Measurements from ENCODE around the gene SMARCD1.

The SMARCD1 gene

DNA sequence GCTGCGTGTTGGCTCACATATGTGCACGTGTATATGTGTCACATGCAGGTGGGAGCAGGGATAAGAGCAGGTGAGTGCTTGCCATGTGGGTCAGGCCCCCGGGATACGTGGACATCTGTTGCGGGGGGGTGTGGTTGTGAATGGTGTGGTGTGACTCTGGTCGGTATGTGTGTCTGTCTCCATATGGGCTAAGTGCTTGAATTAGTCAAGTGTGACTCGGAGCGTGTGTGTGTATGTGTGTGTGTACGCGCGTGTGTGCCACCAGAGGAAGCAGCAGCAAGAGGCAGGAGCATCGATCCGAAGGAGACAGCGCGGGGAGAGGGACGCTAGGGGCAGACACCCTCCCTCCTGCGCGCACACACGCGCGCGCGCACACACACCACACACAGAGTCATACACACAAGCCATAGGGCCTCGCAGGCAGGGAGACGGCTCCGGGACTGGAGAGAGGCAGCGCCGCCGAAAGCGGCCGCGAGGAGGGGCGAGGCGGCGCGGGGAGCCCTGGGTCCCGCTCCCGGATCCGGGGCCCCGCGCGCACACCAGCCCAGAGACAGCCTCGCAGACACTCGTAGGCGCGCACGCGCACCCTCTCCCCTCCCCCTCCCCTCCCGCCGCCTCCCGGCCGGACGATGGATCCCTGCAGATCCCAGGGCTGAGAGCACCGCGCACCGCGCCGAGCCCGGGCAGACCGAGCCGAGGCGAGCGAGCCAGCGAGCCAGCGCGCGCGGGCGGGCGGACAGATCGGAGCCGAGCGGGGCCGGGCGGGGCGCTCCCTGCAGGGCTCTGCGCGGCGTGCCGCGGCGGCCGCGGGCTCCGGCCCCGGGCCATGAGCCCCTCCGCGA is 27.9 kb upstream of the SMARCD1 start, which contains the start of gene ASIC1:
Gene ASIC1, plus strand, starts transcription at position 597 of the 842 bp plus-strand sequence. CDS start 1,171 bp downstream, outside the sequence.
- peak; percentile 15 for DNase-seq (ENCODE audit: low read depth)

DNA sequence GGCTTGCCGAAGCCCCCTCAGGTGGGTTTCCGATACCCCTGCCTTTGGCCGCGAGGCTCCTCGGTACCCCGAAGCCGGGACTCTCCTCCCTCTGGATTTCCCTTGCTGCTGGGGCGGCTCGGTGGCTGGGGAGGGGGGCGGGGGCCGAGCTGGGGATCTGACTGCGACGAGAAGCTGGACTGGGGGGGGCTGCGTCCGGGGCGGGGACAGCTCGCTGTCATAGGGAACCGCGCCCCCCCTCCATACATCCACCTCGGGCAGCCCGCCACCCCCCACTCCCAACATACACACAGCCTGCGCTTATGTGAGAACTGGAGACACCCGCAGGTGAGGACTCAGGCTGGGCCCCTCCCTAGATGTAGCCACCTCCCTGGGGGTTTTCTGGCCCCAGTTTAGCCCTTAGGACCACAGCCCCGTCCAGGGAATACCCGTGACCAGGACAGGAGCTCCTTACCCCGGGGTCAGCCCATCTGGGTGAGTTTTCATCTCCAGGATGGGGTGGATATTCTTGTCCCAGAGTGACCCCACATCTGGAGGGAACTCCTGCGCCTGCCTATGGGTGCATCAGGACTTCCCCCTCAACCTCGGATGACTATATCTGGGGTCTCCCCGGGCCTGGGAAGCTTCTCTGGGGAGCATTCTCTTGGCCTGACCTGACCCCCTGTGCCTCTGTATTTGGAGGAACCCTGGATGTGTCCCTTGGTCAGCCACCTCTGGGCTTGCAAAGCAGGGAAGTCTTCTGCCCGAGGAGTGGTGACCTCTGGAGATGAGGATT is 27.1 kb upstream of the SMARCD1 start:
- DNase-seq (ENCODE audit: low read depth) = no peak

DNA sequence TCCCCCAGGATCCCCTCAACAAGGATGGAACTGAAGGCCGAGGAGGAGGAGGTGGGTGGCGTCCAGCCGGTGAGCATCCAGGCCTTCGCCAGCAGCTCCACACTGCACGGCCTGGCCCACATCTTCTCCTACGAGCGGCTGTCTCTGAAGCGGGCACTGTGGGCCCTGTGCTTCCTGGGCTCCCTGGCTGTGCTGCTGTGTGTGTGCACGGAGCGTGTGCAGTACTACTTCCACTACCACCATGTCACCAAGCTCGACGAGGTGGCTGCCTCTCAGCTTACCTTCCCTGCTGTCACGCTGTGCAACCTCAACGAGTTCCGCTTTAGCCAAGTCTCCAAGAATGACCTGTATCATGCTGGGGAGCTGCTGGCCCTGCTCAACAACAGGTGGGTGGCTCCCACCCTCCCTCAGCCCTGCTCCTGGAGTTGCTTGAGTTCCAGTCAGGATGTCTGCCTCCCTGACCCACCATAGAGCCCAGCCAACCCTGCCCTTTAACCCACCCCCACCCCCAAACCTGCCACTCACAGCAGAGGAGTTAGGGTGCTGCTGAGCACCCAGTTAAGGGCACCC is 26.3 kb upstream of the SMARCD1 start:
- no peak for DNase-seq (ENCODE audit: low read depth)

DNA sequence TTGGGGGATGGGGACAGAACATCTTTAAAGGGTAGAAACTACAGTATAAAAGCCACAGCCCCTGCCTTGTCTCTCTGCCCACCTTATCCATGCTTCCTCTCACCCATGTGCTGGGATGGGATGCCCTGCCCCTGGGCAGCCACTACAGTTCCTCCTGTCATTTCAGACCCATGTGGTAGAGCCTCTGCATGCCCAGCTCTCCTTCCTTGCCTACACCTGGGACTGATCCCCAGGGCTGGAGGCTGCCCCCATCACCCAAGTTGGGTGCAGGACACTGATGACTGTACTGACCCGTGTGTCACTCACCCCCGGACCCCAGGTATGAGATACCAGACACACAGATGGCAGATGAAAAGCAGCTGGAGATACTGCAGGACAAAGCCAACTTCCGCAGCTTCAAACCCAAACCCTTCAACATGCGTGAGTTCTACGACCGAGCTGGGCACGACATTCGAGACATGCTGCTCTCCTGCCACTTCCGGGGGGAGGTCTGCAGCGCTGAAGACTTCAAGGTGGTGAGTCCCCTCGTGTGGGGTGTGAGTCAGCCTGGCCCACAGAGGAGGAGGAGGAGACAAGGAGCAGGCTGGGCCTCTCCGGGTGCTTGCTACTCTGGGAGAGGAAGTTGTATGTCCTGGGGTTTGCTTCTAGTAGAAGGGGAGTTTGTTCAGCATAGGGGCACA is 25.6 kb upstream of the SMARCD1 start:
- no peak for DNase-seq (ENCODE audit: low read depth)

DNA sequence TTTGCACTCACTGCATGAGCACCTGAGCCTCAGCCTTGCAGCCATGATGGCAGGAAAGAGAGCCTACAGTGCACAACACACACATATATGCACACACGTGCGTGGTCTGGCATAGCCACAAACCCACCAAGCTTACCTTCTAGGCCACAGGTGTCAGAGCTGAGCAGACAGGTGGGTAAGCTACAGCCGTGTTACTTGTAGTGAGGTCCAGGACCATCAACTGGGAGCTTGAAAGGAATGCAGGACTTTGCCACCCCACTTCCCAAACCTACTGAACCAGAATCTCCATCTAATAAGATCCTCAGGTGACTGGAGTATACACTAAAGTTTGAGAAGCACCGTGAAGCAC is 25.0 kb upstream of the SMARCD1 start:
- DNase-seq (ENCODE audit: low read depth) = no peak

DNA sequence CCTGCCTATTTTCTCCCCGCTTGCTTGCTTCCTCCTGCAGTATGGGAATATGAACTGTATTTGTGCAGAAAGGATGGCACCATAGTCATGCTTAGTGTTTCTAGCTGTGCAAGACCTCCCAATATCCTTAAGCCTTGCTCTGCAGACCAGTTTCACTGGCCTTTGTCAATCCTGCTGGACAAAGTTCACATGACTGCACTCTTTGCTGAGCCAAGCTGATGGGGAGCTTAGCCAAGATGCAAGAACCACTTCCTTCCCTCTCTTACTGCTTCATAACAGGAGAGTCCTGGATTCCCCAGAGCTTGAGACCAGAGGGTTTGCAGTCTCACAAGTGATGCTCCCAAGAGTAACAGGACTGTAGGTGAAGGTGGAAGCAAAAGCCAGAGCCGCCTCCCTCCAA is 24.0 kb upstream of the SMARCD1 start:
- DNase-seq (ENCODE audit: low read depth) = no peak

DNA sequence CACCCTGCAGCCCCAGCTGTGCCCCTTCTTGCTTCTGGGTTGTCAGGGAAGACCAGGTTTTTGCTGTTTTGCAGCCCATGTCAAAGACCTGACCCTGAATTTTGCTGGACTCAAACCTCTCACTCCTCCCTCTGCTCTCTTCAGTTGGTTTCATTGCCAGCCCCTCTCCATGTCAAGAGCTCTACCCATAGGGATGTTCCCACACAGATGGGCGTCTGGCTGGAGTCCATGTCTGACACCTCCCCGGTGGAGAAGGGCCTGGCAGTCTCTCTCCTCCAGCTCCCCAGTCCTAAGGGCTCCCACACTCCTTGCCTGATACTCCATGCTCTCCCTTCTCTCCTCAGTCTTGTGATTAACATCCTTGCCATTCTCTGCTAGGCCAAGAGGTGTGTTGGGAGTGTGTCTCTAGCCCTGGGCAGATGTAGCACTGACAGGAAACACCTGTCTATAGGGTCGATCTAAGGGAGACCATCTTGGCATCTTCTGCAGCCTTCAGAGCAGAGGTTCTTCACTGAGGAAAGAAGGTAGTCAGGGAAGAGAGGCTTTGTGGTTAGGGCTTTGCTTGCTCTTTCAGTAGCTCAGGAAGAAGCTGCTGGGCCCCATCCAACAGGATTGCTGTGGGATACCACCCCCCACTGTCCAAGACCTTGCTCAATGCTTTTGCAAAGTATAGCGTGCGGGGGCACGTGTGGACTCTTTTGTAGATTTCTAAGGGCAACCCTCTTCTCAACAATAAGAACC is 23.0 kb upstream of the SMARCD1 start:
- no peak for DNase-seq (ENCODE audit: low read depth)

DNA sequence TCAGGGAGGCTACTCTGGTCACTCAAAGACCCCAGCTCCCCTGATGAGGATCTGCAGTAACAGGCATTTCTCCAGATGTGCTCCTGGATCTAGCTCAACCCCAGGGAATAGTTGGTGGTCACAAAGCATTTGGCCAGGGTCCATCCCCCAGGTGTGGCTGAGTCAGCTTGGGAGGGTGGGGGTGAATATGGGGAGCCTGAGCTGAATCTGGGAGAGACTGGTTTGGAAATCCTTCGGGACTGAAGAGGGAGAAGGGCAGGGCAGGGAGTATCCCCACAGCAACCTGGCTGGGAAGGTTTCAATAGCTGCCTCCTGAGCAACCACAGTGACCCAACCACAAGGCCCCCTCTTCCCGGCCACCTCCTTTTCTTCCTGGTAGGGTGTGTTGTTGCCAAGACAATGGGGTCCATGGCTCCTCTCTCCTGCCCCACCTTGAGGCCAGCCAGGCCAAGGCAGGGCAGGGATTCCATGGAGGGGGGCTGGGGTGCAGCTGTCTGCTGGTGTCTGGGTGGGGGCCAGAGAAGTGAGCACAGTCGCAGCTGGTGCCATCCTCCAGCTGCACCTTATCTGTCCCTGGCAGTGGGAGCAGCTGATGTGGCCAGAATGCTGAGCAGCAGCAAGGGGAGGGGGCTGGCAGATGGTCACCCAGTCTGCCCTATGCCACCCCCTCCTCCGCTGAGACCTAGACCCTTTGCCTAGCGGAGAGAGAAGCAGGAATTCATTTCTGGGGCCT is 22.2 kb upstream of the SMARCD1 start:
- no peak for DNase-seq (ENCODE audit: low read depth)

DNA sequence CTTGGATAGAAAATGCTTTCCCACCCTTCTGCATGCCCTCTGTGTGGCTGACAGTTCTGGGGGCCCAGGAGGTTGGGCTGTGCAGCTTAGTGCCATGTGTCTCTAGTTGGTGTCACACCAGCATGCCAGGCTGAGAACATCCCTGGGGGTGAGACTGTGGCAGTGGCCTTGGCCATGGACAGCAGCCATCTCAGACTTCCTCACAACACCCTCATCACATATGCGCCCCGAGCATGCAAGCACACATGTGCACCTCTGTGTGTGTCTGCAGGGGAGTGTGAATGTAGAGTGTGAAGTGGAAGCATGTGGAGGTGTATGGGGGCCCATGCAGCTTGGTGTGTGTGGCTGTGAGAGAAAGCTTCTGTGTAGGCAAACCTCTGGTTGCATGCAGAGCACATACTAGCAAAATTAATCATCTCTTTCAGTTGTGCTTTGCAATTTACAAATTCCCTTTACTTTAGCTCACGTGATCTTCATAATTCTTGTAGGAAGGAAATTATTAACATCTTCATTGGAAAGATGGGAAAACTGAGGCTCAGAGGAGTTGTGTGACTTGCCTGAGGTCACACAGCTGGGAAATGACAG is 19.3 kb upstream of the SMARCD1 start:
- no peak for DNase-seq (ENCODE audit: low read depth)

DNA sequence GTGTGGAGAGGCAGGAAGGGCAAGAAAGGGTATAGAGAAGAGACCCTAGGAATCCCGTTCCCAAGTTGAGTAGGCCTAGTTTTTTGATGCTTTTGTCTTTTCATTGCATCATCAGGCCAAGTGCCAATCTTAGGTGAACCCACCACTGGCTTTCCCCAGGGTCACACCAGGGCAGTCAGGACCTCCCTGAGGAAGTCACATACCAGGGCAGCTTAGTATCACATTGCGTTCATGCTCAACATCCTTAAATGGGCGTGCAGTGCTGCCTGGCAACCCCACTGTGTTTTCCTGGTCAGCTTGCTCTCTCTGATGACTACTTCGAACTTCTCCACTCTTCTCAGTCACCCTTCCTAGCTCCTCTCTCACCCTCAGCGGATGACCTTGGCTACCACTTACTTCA is 18.7 kb upstream of the SMARCD1 start:
- DNase-seq (ENCODE audit: low read depth) = no peak

DNA sequence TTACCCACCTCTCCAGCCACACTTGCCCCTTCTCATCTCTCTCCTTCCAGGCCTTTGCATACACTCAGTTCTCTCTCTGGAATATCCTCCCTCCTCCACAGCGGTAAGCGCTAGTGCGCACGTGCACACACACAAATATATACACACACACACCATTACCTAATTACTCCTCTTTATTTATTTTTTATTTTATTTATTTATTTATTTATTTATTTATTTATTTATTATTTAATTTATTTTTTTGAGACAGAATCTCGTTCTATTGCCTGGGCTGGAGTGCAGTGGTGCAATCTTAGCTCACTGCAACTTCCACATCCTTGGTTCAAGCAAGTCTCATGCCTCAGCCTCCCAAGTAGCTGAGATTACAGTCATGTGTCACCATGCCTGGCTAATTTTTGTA is 16.1 kb upstream of the SMARCD1 start:
- DNase-seq (ENCODE audit: low read depth) = no peak

DNA sequence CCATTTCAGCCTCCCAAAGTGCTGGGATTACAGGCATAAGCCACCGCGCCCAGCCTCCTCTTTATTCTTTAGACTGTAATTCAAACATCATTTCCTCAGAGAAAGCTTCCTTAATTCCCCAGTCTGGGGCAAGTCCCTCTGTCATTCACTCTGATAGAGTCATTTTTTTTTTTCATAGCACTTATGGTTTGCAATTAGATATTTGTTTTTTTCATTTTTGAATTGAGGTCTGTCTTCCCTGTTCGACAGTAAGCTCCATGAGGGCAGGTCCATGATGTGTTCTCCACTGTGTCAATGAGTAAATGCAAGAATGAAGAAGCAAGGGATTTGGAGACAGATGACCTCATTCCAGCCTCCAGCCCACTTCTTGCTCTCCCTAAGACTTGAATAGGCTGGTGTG is 15.6 kb upstream of the SMARCD1 start:
- no peak for DNase-seq (ENCODE audit: low read depth)

DNA sequence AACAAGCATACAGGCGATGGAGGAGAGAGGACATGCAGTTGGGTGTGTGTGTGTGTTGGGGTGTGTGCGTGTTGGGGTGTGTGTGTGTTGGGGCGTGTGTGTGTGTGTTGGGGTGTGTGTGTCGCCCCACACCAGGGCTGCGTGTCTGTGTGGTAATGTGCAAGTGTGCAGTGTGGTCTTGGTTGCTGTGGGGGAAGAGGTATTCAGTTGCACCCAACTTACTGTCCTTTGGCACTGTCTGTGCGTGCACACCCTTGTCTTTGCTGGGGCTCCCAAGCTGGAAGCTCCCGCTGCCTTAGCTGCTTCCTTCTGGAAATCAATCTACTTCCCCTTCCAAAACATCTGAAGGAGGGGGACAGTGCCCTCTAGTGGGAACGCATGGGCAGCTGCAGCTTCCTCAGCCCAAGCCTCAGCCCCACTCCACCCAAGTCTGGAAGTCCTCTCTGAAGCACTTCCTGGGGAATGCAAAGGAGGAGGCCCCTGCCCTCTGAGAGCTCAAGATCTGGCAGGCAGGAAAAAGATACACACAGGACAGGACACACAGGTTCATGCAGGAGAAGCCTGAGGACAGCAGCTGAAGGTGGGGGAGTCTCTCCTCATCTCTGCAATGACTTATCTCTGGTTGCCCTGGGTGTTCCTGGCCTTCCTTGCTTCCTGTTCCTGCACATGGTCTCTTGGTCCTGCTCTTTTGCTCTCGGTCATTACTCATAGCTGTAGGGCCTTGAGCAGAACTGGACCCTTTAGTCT is 14.7 kb upstream of the SMARCD1 start:
- DNase-seq (ENCODE audit: low read depth) = peak; percentile 34

DNA sequence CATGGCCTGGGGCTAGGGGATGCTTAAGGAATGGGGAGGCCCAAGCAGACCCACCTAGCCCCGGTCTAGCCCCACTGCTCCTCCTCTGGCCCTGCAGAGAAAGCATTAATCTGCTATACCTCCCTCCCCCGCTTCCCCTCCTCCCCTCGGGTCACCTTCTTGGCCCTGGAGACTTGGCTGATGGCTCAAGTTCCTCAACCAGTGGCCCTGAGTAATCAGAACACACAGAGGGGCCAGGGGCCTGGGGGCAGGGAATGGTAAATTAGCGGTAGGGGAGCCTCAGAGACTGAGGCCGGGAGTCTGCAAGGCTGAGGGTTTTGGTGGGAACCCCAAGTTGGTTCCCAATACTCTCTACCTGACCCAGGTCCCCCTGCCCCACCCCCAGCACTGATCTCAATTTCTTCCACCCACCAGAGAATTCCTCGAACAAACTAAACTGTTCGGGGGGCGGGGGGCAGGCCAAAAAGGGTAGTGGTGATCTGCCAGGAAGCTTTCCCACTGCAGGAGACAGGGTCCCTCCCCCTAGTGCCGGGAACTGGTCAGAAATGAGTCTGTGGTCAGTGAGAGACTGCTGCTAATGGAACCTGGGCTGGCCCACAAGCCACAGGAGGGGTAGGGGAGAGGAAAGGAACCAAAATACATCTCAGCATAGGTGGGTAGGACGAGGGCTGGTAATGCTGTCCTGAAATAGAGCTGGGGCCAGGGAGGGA is 12.8 kb upstream of the SMARCD1 start:
- DNase-seq (ENCODE audit: low read depth) = no peak

DNA sequence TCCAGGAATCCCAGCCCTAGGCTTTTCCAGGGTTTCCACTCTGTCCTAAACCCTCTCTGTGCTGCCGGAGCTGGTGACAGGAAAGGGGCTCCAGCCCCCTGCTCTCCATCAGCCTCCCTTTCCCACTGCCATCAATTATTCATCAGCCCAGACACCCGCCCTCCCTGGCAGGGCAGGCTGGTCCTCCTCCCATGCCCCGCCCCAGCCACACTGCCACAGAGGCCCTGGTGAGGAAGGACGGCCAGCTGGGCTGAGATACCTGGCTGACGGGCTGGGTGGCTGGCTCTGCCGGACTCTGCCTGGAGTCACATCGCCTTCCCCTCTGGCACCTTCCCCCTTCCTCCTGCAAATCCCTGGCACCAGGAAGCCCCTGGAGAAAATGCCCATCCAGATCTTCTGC is 11.9 kb upstream of the SMARCD1 start:
- DNase-seq (ENCODE audit: low read depth) = no peak

DNA sequence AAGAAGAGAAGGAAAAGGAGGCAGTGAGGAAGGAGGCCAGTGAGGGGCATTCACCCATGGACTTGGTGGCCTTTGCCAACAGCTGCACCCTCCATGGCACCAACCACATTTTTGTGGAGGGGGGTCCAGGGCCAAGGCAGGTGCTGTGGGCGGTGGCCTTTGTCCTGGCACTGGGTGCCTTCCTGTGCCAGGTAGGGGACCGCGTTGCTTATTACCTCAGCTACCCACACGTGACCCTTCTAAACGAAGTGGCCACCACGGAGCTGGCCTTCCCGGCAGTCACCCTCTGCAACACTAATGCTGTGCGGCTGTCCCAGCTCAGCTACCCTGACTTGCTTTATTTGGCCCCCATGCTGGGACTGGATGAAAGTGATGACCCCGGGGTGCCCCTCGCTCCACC is 11.4 kb upstream of the SMARCD1 start:
- no peak for DNase-seq (ENCODE audit: low read depth)

DNA sequence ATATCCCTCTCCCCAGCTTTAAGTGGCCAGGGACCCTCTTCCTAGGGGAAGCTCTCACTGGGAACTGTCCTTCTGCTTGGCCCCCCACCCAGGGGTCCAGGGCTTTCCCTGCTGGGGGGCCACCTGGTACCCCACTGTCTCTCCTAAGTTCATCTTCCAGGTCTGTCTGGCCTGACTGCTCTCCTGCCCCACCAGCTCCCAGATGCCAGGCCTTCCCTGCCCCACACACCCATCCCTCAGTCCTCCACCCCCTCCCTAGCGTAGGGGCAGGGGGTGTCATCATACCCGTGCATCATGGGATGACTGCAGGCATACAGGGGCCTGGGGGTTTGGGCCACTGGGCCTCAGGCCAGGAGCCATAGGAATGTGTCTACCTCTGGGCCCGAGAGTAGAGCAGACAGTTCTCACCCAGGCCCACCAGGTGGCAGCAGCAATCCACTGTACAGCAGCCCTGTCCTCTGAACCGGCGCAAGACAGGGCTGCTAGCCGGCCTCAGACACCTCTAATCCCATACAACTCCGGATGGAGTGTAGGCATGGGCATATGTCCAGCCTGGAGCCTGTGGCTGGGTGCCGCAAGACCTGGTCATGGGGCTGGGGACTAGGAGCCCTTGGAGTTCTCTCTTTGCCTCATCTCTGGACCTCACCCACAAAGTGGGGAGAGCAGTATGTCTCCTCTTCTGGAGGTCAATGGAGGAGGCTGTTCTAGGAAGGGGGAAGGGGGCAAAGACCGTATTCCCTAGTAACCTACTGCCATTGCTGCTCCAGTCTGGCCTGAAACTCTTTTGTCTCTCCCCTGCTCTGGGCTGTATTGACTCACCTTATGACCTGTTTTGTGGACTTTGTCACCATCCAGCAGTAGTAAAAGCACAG is 10.0 kb upstream of the SMARCD1 start:
- DNase-seq (ENCODE audit: low read depth) = peak; percentile 52

DNA sequence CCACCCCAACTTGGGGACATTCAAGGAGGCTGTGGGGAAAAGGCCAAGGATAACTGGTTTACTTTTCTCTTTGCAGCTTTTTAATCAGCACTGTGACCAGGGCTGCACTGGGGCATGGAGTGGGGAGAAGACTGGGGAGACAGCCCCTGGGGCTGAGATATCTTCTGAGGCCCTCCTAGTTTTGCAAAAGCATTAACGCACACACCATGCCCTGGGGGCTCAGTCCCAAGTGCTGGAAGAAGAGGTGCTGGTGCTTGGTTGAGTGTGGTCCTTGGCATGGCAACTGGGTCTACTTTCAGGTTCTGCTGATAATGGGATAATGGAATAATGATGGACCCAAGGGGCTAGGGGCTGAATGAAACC is 9.4 kb upstream of the SMARCD1 start:
- no peak for DNase-seq (ENCODE audit: low read depth)
